ENCODE measurements around the gene KRT72.

Gene KRT72

GRCh38 chr12:52631264-52631663 is 30.0 kb upstream of the KRT72 start:
- no peaks in the 10 kb centered on the region for H3K36me3 ChIP-seq (ENCODE audit: insufficient read depth, low read length)
- H2AFZ ChIP-seq (ENCODE audit: low read length) = no peak overlapping the region
- H3K79me2 ChIP-seq (ENCODE audit: insufficient read depth, low read length) = no peaks in the 10 kb centered on the region
- H3K9me3 ChIP-seq (ENCODE audit: low read length) = no peaks in the 10 kb centered on the region
- TF ChIP-seq EZH2 (IDR thresholded peaks at IDR 0.05; ENCODE audit: borderline replicate concordance, low read length) = no peak
- TF ChIP-seq CTCF (IDR thresholded peaks at IDR 0.05; ENCODE audit: low read length) = no peak
- no peak overlapping the region for H3K9ac ChIP-seq (ENCODE audit: low read length)
- H3F3A ChIP-seq (ENCODE audit: insufficient read depth, low read length) = no peaks in the 10 kb centered on the region
- H3K27me3 ChIP-seq (ENCODE audit: insufficient read depth, low read length) = no peaks in the 10 kb centered on the region
- H3K9me2 ChIP-seq (ENCODE audit: low read depth, low read length) = no peaks in the 10 kb centered on the region
- no peak overlapping the region for H3K4me3 ChIP-seq (ENCODE audit: low read depth, low read length, poor library complexity, severe bottlenecking)
- no peaks in the 10 kb centered on the region for H3K4me1 ChIP-seq (ENCODE audit: insufficient read depth, low read length, severe bottlenecking)
- no peak overlapping the region for H3K4me2 ChIP-seq (ENCODE audit: low read length)
- no peaks in the 10 kb centered on the region for H4K20me1 ChIP-seq (ENCODE audit: insufficient read depth, low read length)
- no peak overlapping the region for H3K27ac ChIP-seq (ENCODE audit: low read depth, low read length, poor library complexity, severe bottlenecking)

- Histone ChIP-seq H3K4me1 (ENCODE audit: insufficient read depth, low read length, severe bottlenecking) (no peaks in the 10 kb centered on the region), H4K20me1 (ENCODE audit: insufficient read depth, low read length) (no peaks in the 10 kb centered on the region), H3K27ac (ENCODE audit: low read depth, low read length, poor library complexity, severe bottlenecking) (no peak overlapping the region), H3K9me3 (ENCODE audit: low read length) (no peaks in the 10 kb centered on the region), H3K27me3 (ENCODE audit: insufficient read depth, low read length) (no peaks in the 10 kb centered on the region), H3K4me2 (ENCODE audit: low read length) (no peak overlapping the region), H3F3A (ENCODE audit: insufficient read depth, low read length) (no peaks in the 10 kb centered on the region), H3K79me2 (ENCODE audit: insufficient read depth, low read length) (no peaks in the 10 kb centered on the region), H3K9ac (ENCODE audit: low read length) (no peak overlapping the region), H2AFZ (ENCODE audit: low read length) (no peak overlapping the region), H3K9me2 (ENCODE audit: low read depth, low read length) (no peaks in the 10 kb centered on the region), H3K4me3 (ENCODE audit: low read depth, low read length, poor library complexity, severe bottlenecking) (no peak overlapping the region), H3K36me3 (ENCODE audit: insufficient read depth, low read length) (no peaks in the 10 kb centered on the region)
- TF ChIP-seq CTCF (IDR thresholded peaks at IDR 0.05; ENCODE audit: low read length) = no peak
- TF ChIP-seq EZH2 (IDR thresholded peaks at IDR 0.05; ENCODE audit: borderline replicate concordance, low read length) = no peak
Measured at GRCh38 chr12:52630599-52631200, 29.4 kb upstream of the KRT72 start.

GRCh38 chr12:52630008-52630500 is 28.8 kb upstream of the KRT72 start:
- Histone ChIP-seq H3K4me2 (ENCODE audit: low read length) (no peak overlapping the region), H3K9ac (ENCODE audit: low read length) (no peak overlapping the region), H2AFZ (ENCODE audit: low read length) (no peak overlapping the region), H3K4me1 (ENCODE audit: insufficient read depth, low read length, severe bottlenecking) (no peaks in the 10 kb centered on the region), H4K20me1 (ENCODE audit: insufficient read depth, low read length) (no peaks in the 10 kb centered on the region), H3F3A (ENCODE audit: insufficient read depth, low read length) (no peaks in the 10 kb centered on the region), H3K36me3 (ENCODE audit: insufficient read depth, low read length) (no peaks in the 10 kb centered on the region), H3K4me3 (ENCODE audit: low read depth, low read length, poor library complexity, severe bottlenecking) (no peak overlapping the region), H3K27me3 (ENCODE audit: insufficient read depth, low read length) (no peaks in the 10 kb centered on the region), H3K27ac (ENCODE audit: low read depth, low read length, poor library complexity, severe bottlenecking) (no peak overlapping the region), H3K79me2 (ENCODE audit: insufficient read depth, low read length) (no peaks in the 10 kb centered on the region), H3K9me2 (ENCODE audit: low read depth, low read length) (no peaks in the 10 kb centered on the region), H3K9me3 (ENCODE audit: low read length) (no peaks in the 10 kb centered on the region)
- TF ChIP-seq CTCF (IDR thresholded peaks at IDR 0.05; ENCODE audit: low read length) = no peak
- no peak for TF ChIP-seq EZH2 (IDR thresholded peaks at IDR 0.05; ENCODE audit: borderline replicate concordance, low read length)
